CD14-positive monocyte (primary cell): Measurements from ENCODE around the gene DKKL1. TPM values are rescaled to one million over a fixed set of nuclear protein-coding genes. Genes with fewer than 3 reads are reported as not detected.

ENCODE experiments used
- DNase-seq, 3 donors: peaks; one replicate each; pipeline ENCODE4 v3.0.0-alpha.2; 2011 to 2022
- H2AFZ ChIP-seq: 2 replicates; pipeline ENCODE4 v1.6.0; 2012; ENCODE audit warnings: mild to moderate bottlenecking, low read depth, low read length, inconsistent platforms; ENCODE audit not compliant: insufficient read depth, poor library complexity, severe bottlenecking
- H3K27ac ChIP-seq, 2 donors: 1 replicate in 1 of 2; 2 replicates in 1 of 2; pipeline ENCODE4 v1.5.1; 2012 to 2013; ENCODE audit warnings: low read length in 2 of 2, control low read depth in 1 of 2, inconsistent platforms in 1 of 2, low read depth in 1 of 2, mild to moderate bottlenecking in 1 of 2
- H3K27me3 ChIP-seq, 2 donors: one replicate each; pipeline versions ENCODE4 v1.6.0 to v1.6.1; 2011 to 2013; ENCODE audit warnings: low read length in 2 of 2; ENCODE audit not compliant: control insufficient read depth in 2 of 2, insufficient read depth in 2 of 2
- H3K36me3 ChIP-seq, 2 donors: replicated peaks in 1 of 2; 1 replicate in 1 of 2; 2 replicates in 1 of 2; pipeline versions ENCODE4 v1.5.1 to v1.6.1; 2012 to 2013; ENCODE audit warnings: low read length in 2 of 2, control low read depth in 1 of 2, inconsistent platforms in 1 of 2, mild to moderate bottlenecking in 1 of 2; ENCODE audit not compliant: insufficient read depth in 2 of 2, control insufficient read depth in 1 of 2
- H3K4me1 ChIP-seq, 2 donors: 1 replicate in 1 of 2; 2 replicates in 1 of 2; pipeline versions ENCODE4 v1.5.1 to v1.6.1; 2012 to 2013; ENCODE audit warnings: low read length in 2 of 2, control low read depth in 1 of 2, inconsistent platforms in 1 of 2, mild to moderate bottlenecking in 1 of 2, moderate library complexity in 1 of 2; ENCODE audit not compliant: insufficient read depth in 2 of 2, control insufficient read depth in 1 of 2
- H3K4me2 ChIP-seq: replicated peaks from 2 replicates; pipeline ENCODE3; 2012; ENCODE audit warnings: low read length, moderate library complexity, mild to moderate bottlenecking; ENCODE audit not compliant: poor library complexity, severe bottlenecking; ENCODE audit errors: extremely low read depth
- H3K4me3 ChIP-seq, 3 experiments: fragments of 200-600 bp in 1 of 3; sonication (generic) in 1 of 3; replicated peaks in 1 of 3; 1 replicate in 2 of 3; 2 replicates in 1 of 3; pipeline ENCODE4 v1.5.1; 2011 to 2013; ENCODE audit warnings: low read length in 3 of 3, mild to moderate bottlenecking in 3 of 3, control low read depth in 2 of 3, low read depth in 2 of 3, inconsistent platforms in 1 of 3, moderate library complexity in 1 of 3
- H3K79me2 ChIP-seq: 2 replicates; pipeline ENCODE4 v1.6.0; 2012; ENCODE audit warnings: mild to moderate bottlenecking, control low read depth, inconsistent platforms, low read length, moderate library complexity; ENCODE audit not compliant: insufficient read depth
- H3K9ac ChIP-seq: 2 replicates; pipeline ENCODE4 v1.6.0; 2017; ENCODE audit warnings: low read length, mild to moderate bottlenecking; ENCODE audit not compliant: insufficient read depth, poor library complexity, severe bottlenecking
- H3K9me3 ChIP-seq, 2 donors: replicated peaks in 1 of 2; 1 replicate in 1 of 2; 2 replicates in 1 of 2; pipeline versions ENCODE4 v1.5.1 to v1.6.1; 2012 to 2013; ENCODE audit warnings: low read length in 2 of 2, control low read depth in 1 of 2; ENCODE audit not compliant: control insufficient read depth in 1 of 2, insufficient read depth in 1 of 2
- H4K20me1 ChIP-seq: 2 replicates; pipeline ENCODE4 v1.6.0; 2012; ENCODE audit warnings: mild to moderate bottlenecking, low read length, control low read depth, moderate library complexity; ENCODE audit not compliant: insufficient read depth
- H3K27ac Mint-ChIP-seq, 7 donors: one replicate each; pipeline ENCODE4 v1.8.0; 2020; ENCODE audit warnings: mild to moderate bottlenecking in 7 of 7, mixed read lengths in 7 of 7, moderate library complexity in 6 of 7, inconsistent platforms in 2 of 7
- H3K27me3 Mint-ChIP-seq, 3 donors: one replicate each; pipeline ENCODE4 v1.8.0; 2021 to 2022; ENCODE audit warnings: low read depth in 3 of 3, mild to moderate bottlenecking in 3 of 3, mixed read lengths in 3 of 3, moderate library complexity in 3 of 3, inconsistent platforms in 1 of 3
- H3K36me3 Mint-ChIP-seq, 2 donors: one replicate each; pipeline ENCODE4 v1.8.0; 2020; ENCODE audit warnings: mixed read lengths in 2 of 2, inconsistent platforms in 1 of 2, mild to moderate bottlenecking in 1 of 2
- H3K4me1 Mint-ChIP-seq: one replicate; pipeline ENCODE4 v1.8.0; 2020; ENCODE audit warnings: mild to moderate bottlenecking, mixed read lengths
- H3K4me3 Mint-ChIP-seq, 2 donors: one replicate each; pipeline ENCODE4 v1.8.0; 2020; ENCODE audit warnings: mild to moderate bottlenecking in 2 of 2, mixed read lengths in 2 of 2, moderate library complexity in 1 of 2
- H3K9me3 Mint-ChIP-seq, 7 donors: one replicate each; pipeline ENCODE4 v1.8.0; 2020 to 2022; ENCODE audit warnings: mixed read lengths in 7 of 7, mild to moderate bottlenecking in 6 of 7, moderate library complexity in 6 of 7, inconsistent platforms in 2 of 7
- CTCF ChIP-seq: fragments of 200-600 bp; IDR thresholded peaks from one replicate; pipeline ENCODE4 v1.8.0; 2022; ENCODE audit warnings: antibody characterized with exemption, mild to moderate bottlenecking
- WGBS: methylation state at CpG from one replicate; pipeline ENCODE4 v1.1.5; 2013; ENCODE audit warnings: missing lambda C conversion rate; ENCODE audit not compliant: insufficient coverage; 5-methylcytosine and 5-hydroxymethylcytosine counted together
- intact Hi-C, 2 donors: fragments of 100-400 bp; cut with micrococcal nuclease; formaldehyde crosslinking; loops; one replicate each; pipeline versions ENCODE4 v1.15.0 to v1.15.1; 2023
- polyA plus RNA-seq, 3 donors: library from polyadenylated mRNA; depleted of rRNA in 1 of 3; unstranded in 2 of 3; stranded (reverse) in 1 of 3; fragments of 300-500 nt in 2 of 3; fragments of >200 nt in 1 of 3; fragmentation: Illumina TruSeq in 2 of 3; gene quantifications; 1 replicate in 2 of 3; 2 replicates in 1 of 3; pipeline ENCODE4 v1.2.3, GENCODE V29; 2012 to 2021

The DKKL1 gene
- polyA plus RNA-seq, 3 donors = not detected

DNA sequence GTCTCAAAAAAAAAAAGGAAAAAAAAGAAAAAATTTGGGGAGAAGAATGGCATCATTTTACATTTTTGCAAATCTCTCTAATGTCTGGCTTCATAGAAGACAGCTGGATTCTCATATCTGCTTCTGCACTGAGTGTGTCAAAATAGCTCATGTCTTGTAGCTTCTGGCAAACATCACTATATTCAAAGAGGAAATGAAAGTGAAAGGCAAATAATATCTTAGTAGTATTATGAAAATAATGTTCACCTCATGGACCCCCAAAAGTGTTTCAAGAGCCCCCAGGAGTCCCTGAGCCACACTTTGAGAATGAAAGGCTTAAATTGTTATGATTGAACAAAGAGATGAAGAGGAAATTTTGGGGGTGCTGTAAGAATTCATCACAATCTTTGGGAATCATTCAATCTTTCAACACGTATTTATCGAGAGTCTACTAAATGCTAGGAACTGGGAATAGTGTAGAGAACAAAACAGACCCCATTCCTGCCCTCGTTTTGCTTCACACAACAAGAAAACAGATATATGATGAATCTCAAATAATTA, 37.4 kb upstream of the DKKL1 start:
- peak overlapping the region in 3 of 7 donors; percentile 12 to 68 (median 18) for H3K27ac Mint-ChIP-seq
- intact Hi-C loops = loop anchor here in 1 of 2 donors (10.0 kb wide), 1 partner anchor 231 kb away; no protein-coding TSS in a partner anchor

GRCh38 chr19:49327878-49328544, 35.7 kb upstream of the DKKL1 start:
- DNase-seq = peak in 2 of 3 donors; percentile 37 to 43
- H3K36me3 ChIP-seq = no peaks in the 10 kb centered on the region
- no peaks in the 10 kb centered on the region for H3K27me3 ChIP-seq
- H3K79me2 ChIP-seq = no peaks in the 10 kb centered on the region
- 49% methylated on average over 2 of the region's 2 CpGs for WGBS
- intact Hi-C loops = loop anchor here in 1 of 2 donors (10.0 kb wide), 1 partner anchor 233 kb away; no protein-coding TSS in a partner anchor
- no peaks in the 10 kb centered on the region for H3K9me3 ChIP-seq
- H4K20me1 ChIP-seq = no peaks in the 10 kb centered on the region
- H3K4me1 ChIP-seq = peaks cover 22 to 31% of the 10 kb centered on the region in 2 donors
- peaks cover 0 to 3% (median under 1%) of the 10 kb centered on the region in 7 donors for H3K9me3 Mint-ChIP-seq
- H3K4me2 ChIP-seq = no peak overlapping the region
- TF ChIP-seq CTCF = peak; percentile 89
- H2AFZ ChIP-seq = no peak overlapping the region
- peaks cover 7 to 16% of the 10 kb centered on the region in 2 donors for H3K36me3 Mint-ChIP-seq
- no peaks in the 10 kb centered on the region for H3K27me3 Mint-ChIP-seq
- H3K27ac ChIP-seq = no peak overlapping the region
- H3K4me3 Mint-ChIP-seq = no peak overlapping the region
- H3K9ac ChIP-seq = no peak overlapping the region
- peak overlapping the region in 1 of 7 donors; percentile 61 for H3K27ac Mint-ChIP-seq
- no peak overlapping the region for H3K4me3 ChIP-seq
- H3K4me1 Mint-ChIP-seq = peaks cover 30% of the 10 kb centered on the region

More for the DNA sequence above, 37.4 kb upstream of the DKKL1 start:
- Histone ChIP-seq H3K4me3 (no peak overlapping the region), H3K27ac (no peak overlapping the region), H3K9me3 (peaks cover 1 to 8% of the 10 kb centered on the region in 2 donors), H3K4me2 (no peak overlapping the region), H4K20me1 (no peaks in the 10 kb centered on the region), H3K79me2 (no peaks in the 10 kb centered on the region), H3K27me3 (no peaks in the 10 kb centered on the region), H3K4me1 (peaks cover 10 to 13% of the 10 kb centered on the region in 2 donors), H3K36me3 (no peaks in the 10 kb centered on the region), H3K9ac (no peak overlapping the region), H2AFZ (no peak overlapping the region)
- Mint-ChIP-seq H3K36me3 (peaks cover 9 to 16% of the 10 kb centered on the region in 2 donors), H3K4me1 (peaks cover 16% of the 10 kb centered on the region), H3K27me3 (peaks cover 0 to 1% (median 0%) of the 10 kb centered on the region in 3 donors), H3K4me3 (no peak overlapping the region), H3K9me3 (peaks cover 0 to 17% (median 4%) of the 10 kb centered on the region in 7 donors)
- WGBS = no CpG with 5 or more reads among the region's 3 CpGs
- peak in 1 of 3 donors; percentile 4 for DNase-seq
- TF ChIP-seq CTCF = no peak
